B cell (primary cell): ENCODE data around the gene FCER1G. TPM values are rescaled to one million over a fixed set of nuclear protein-coding genes. Genes with fewer than 3 reads are reported as not detected.

Experiments
- ATAC-seq: fragments of 200-7000 bp; cut with Tn5 transposase; one replicate; pipeline ENCODE4 v1.10.0; 2021; ENCODE audit warnings: low read depth, mild to moderate bottlenecking, moderate number of reproducible peaks, moderate library complexity
- CTCF ChIA-PET: fragments of 350-600 bp; sonication (Branson Sonifier 250); formaldehyde crosslinking; loops from one replicate; lab custom pipeline; 2021; ENCODE audit warnings: antibody characterized with exemption, inconsistent platforms; lab: Charles Lee
- POLR2A ChIA-PET: fragments of 350-600 bp; sonication (Branson Sonifier 250); formaldehyde crosslinking; loops from one replicate; lab custom pipeline; 2021; ENCODE audit warnings: antibody characterized with exemption; lab: Charles Lee
- DNase-seq: peaks from one replicate; pipeline ENCODE4 v3.0.0; 2013
- H2AFZ ChIP-seq: 2 replicates; pipeline ENCODE4 v1.6.1; 2012; ENCODE audit warnings: mild to moderate bottlenecking, low read depth, low read length; ENCODE audit not compliant: insufficient read depth, poor library complexity, severe bottlenecking
- H3K27ac ChIP-seq, 2 donors: 1 replicate in 1 of 2; 2 replicates in 1 of 2; pipeline ENCODE4 v1.5.1; 2012 to 2013; ENCODE audit warnings: low read length in 2 of 2, mild to moderate bottlenecking in 2 of 2, moderate library complexity in 1 of 2
- H3K27me3 ChIP-seq, 4 experiments: fragments of 200-600 bp in 1 of 4; sonication (generic) in 1 of 4; replicated peaks in 1 of 4; 1 replicate in 2 of 4; 2 replicates in 2 of 4; pipeline versions ENCODE4 v1.6.1 to v1.7.0; 2013 to 2016; ENCODE audit warnings: low read length in 3 of 4, mild to moderate bottlenecking in 2 of 4, mixed read lengths in 1 of 4, moderate library complexity in 1 of 4; ENCODE audit not compliant: insufficient read depth in 4 of 4, control insufficient read depth in 3 of 4; ENCODE audit errors: control extremely low read depth in 1 of 4
- H3K36me3 ChIP-seq, 2 experiments: replicated peaks in 1 of 2; 1 replicate in 1 of 2; 2 replicates in 1 of 2; pipeline versions ENCODE4 v1.6.1 to v1.7.1; 2013; ENCODE audit warnings: low read length in 1 of 2; ENCODE audit not compliant: insufficient read depth in 2 of 2, control insufficient read depth in 1 of 2; ENCODE audit errors: control extremely low read depth in 1 of 2, extremely low read depth in 1 of 2
- H3K4me1 ChIP-seq, 2 donors: fragments of 200-600 bp in 1 of 2; sonication (generic) in 1 of 2; 1 replicate in 1 of 2; 2 replicates in 1 of 2; pipeline versions ENCODE4 v1.5.1 to v1.6.1; 2013 to 2017; ENCODE audit warnings: low read length in 2 of 2; ENCODE audit not compliant: control insufficient read depth in 2 of 2, insufficient read depth in 2 of 2
- H3K4me2 ChIP-seq: replicated peaks from 2 replicates; pipeline ENCODE3; 2012; ENCODE audit warnings: mild to moderate bottlenecking, low read depth, low read length; ENCODE audit not compliant: poor library complexity, severe bottlenecking
- H3K4me3 ChIP-seq, 5 experiments: fragments of 200-600 bp in 1 of 5; sonication (generic) in 1 of 5; 1 replicate in 3 of 5; 2 replicates in 2 of 5; pipeline versions ENCODE4 v1.5.1 to v1.7.0; 2011 to 2016; ENCODE audit warnings: low read length in 4 of 5, mild to moderate bottlenecking in 4 of 5, low read depth in 2 of 5, control low read depth in 1 of 5, moderate library complexity in 1 of 5; ENCODE audit not compliant: insufficient read depth in 1 of 5; ENCODE audit errors: control extremely low read depth in 1 of 5, extremely low read depth in 1 of 5
- H3K79me2 ChIP-seq: fragments of 200-600 bp; sonication (generic); one replicate; pipeline ENCODE4 v1.6.0; 2016; ENCODE audit warnings: low read length; ENCODE audit not compliant: control insufficient read depth, insufficient read depth
- H3K9ac ChIP-seq: fragments of 200-600 bp; sonication (generic); 2 replicates; pipeline ENCODE4 v1.6.1; 2017; ENCODE audit warnings: mild to moderate bottlenecking, low read length, moderate library complexity
- H3K9me3 ChIP-seq, 3 donors: one replicate each; pipeline versions ENCODE4 v1.6.1 to v1.7.1; 2013; ENCODE audit warnings: low read length in 2 of 3; ENCODE audit not compliant: control insufficient read depth in 2 of 3, insufficient read depth in 1 of 3; ENCODE audit errors: control extremely low read depth in 1 of 3
- H4K20me1 ChIP-seq: 2 replicates; pipeline ENCODE4 v1.6.0; 2012; ENCODE audit warnings: mild to moderate bottlenecking, low read length; ENCODE audit not compliant: insufficient read depth, control insufficient read depth, poor library complexity, severe bottlenecking
- H3K27ac Mint-ChIP-seq: one replicate; pipeline ENCODE4 v1.8.0; 2021; ENCODE audit warnings: mixed read lengths
- H3K27me3 Mint-ChIP-seq: one replicate; pipeline ENCODE4 v1.8.0; 2021; ENCODE audit warnings: mixed read lengths
- H3K4me1 Mint-ChIP-seq: one replicate; pipeline ENCODE4 v1.8.0; 2021; ENCODE audit warnings: mixed read lengths
- H3K4me3 Mint-ChIP-seq: one replicate; pipeline ENCODE4 v1.8.0; 2021; ENCODE audit warnings: mixed read lengths
- H3K9me3 Mint-ChIP-seq: one replicate; pipeline ENCODE4 v1.8.0; 2022; ENCODE audit warnings: mixed read lengths; ENCODE audit not compliant: insufficient read depth
- CTCF ChIP-seq: fragments of 200-600 bp; IDR thresholded peaks from one replicate; pipeline ENCODE4 v1.8.0; 2022; ENCODE audit warnings: antibody characterized with exemption, mild to moderate bottlenecking
- EZH2 ChIP-seq: IDR thresholded peaks from 2 replicates; pipeline ENCODE4 v1.6.1; 2012; ENCODE audit warnings: borderline replicate concordance, low read depth, mild to moderate bottlenecking, moderate library complexity, low read length; ENCODE audit not compliant: insufficient read depth, poor library complexity, severe bottlenecking
- WGBS: methylation state at CpG from one replicate; pipeline ENCODE4 v1.1.5; 2013; ENCODE audit warnings: missing lambda C conversion rate; ENCODE audit not compliant: insufficient coverage; 5-methylcytosine and 5-hydroxymethylcytosine counted together
- intact Hi-C: fragments of 100-400 bp; cut with micrococcal nuclease; formaldehyde crosslinking; loops from one replicate; pipeline ENCODE4 v1.10.0; 2022
- polyA plus RNA-seq: library from polyadenylated mRNA; depleted of rRNA; stranded (reverse); fragments of >200 nt; gene quantifications from 2 replicates; pipeline ENCODE4 v1.2.3, GENCODE V29; 2012
- total RNA-seq, 2 donors: library from RNA; stranded (reverse); fragments of 120-200 nt in 1 of 2; gene quantifications; 1 replicate in 1 of 2; 2 replicates in 1 of 2; pipeline versions ENCODE4 v1.2.3 to v1.2.4, GENCODE V29; 2013 to 2022

The FCER1G gene
- total and polyA plus RNA-seq, 2 donors (not counting 1 experiment from before 2014, with no cell fraction given): 0.76 to 13.6 TPM

GRCh38 chr1:161187311-161187710 is 27.8 kb upstream of the FCER1G start:
- H3K9me3 ChIP-seq: no peaks in the 10 kb centered on the region
- Mint-ChIP-seq H3K27ac (peak overlapping the region; percentile 93), H3K4me3 (peak overlapping the region; percentile 55), H3K9me3 (no peaks in the 10 kb centered on the region), H3K4me1 (peaks cover 69% of the 10 kb centered on the region), H3K27me3 (no peaks in the 10 kb centered on the region)
- peaks cover 66 to 82% of the 10 kb centered on the region in 2 donors for H3K4me1 ChIP-seq
- no peak for ATAC-seq
- H3K36me3 ChIP-seq: no peaks in the 10 kb centered on the region
- no peaks in the 10 kb centered on the region for H4K20me1 ChIP-seq
- CTCF ChIA-PET: interaction anchor here (1.2 to 1.7 kb wide), 2 partner anchors 21 to 29 kb away, joined by 3 to 6 read pairs; partner anchors contain the start of gene PPOX
- H3K4me3 ChIP-seq: peak overlapping the region in 1 of 5 experiments; percentile 2
- DNase-seq: no peak
- peak overlapping the region; percentile 70 for H3K4me2 ChIP-seq
- TF ChIP-seq EZH2 (no peak), CTCF (no peak)
- POLR2A ChIA-PET: interaction anchor here (1.2 kb wide), 1 partner anchor 15 kb away, joined by 9 read pairs; no protein-coding TSS in a partner anchor
- intact Hi-C loops: loop anchor here (2.0 to 5.0 kb wide), 2 partner anchors 15 to 35 kb away; partner anchors contain the start of genes NDUFS2 and UFC1
- no peaks in the 10 kb centered on the region for H3K27me3 ChIP-seq
- H3K9ac ChIP-seq: no peak overlapping the region
- peaks cover 20% of the 10 kb centered on the region for H3K79me2 ChIP-seq
- WGBS: 0% methylated on average over 1 of the region's 3 CpGs
- peak overlapping the region; percentile 86 to 94 for H3K27ac ChIP-seq
- H2AFZ ChIP-seq: peak overlapping the region; percentile 63

- H3K9me3 Mint-ChIP-seq: no peaks in the 10 kb centered on the region
- H3K36me3 ChIP-seq: no peaks in the 10 kb centered on the region
- TF ChIP-seq EZH2 (no peak), CTCF (no peak)
- ChIA-PET POLR2A (interaction anchor here (0.6 to 1.2 kb wide), 2 partner anchors 14 to 24 kb away, joined by 3 to 9 read pairs; no protein-coding TSS in a partner anchor), CTCF (interaction anchor here (0.6 to 1.0 kb wide), 5 partner anchors 13 to 101 kb away, joined by 3 to 4 read pairs (median 4); partner anchors contain the start of gene NDUFS2)
- H3K9me3 ChIP-seq: no peaks in the 10 kb centered on the region
- peak overlapping the region; percentile 43 for H3K27ac Mint-ChIP-seq
- H3K4me1 Mint-ChIP-seq: peaks cover 73% of the 10 kb centered on the region
- H3K4me2 ChIP-seq: peak overlapping the region; percentile 5
- H3K9ac ChIP-seq: no peak overlapping the region
- no peaks in the 10 kb centered on the region for H4K20me1 ChIP-seq
- no peak overlapping the region for H3K4me3 ChIP-seq
- intact Hi-C loops: loop anchor here (5.0 kb wide), 1 partner anchor 36 kb away; the partner anchor contains the start of gene UFC1
- peak overlapping the region; percentile 2 to 86 for H3K27ac ChIP-seq
- H3K4me3 Mint-ChIP-seq: no peak overlapping the region
- ATAC-seq (no peak), DNase-seq (no peak)
- H3K27me3 ChIP-seq: no peaks in the 10 kb centered on the region
- no CpG with 5 or more reads among the region's 6 CpGs for WGBS
- H3K4me1 ChIP-seq: peaks cover 67 to 82% of the 10 kb centered on the region in 2 donors
- no peaks in the 10 kb centered on the region for H3K27me3 Mint-ChIP-seq
- peaks cover 26% of the 10 kb centered on the region for H3K79me2 ChIP-seq
- no peak overlapping the region for H2AFZ ChIP-seq
Observed at GRCh38 chr1:161188381-161188780, 26.7 kb upstream of the FCER1G start.
